Fibroblast of pulmonary artery (primary cell): ENCODE data around the gene BCL10.

ENCODE experiments used
- DNase-seq: peaks from one replicate; pipeline ENCODE4 v3.0.0-alpha.2; 2010; ENCODE audit warnings: low read depth
- H3K4me3 ChIP-seq: replicated peaks from 2 replicates; pipeline ENCODE4 v1.5.1; 2011; ENCODE audit warnings: low read depth, mild to moderate bottlenecking, control low read depth, low read length, moderate library complexity
- CTCF ChIP-seq: IDR thresholded peaks from 2 replicates; pipeline ENCODE4 v1.5.1; 2011; ENCODE audit warnings: mild to moderate bottlenecking, control low read depth, low read length, inconsistent platforms; ENCODE audit errors: missing control alignments

Gene BCL10

GRCh38 chr1:85300140-85300539, 23.7 kb upstream of the BCL10 start:
- TF ChIP-seq CTCF: no peak
- DNase-seq: no peak
- no peak overlapping the region for H3K4me3 ChIP-seq

- TF ChIP-seq CTCF: no peak
- peak; percentile 98 for DNase-seq
- peak overlapping the region; percentile 32 for H3K4me3 ChIP-seq
Observed at GRCh38 chr1:85297855-85298629, 21.6 kb upstream of the BCL10 start.

GRCh38 chr1:85297538-85297854, 21.1 kb upstream of the BCL10 start:
- peak overlapping the region; percentile 32 for H3K4me3 ChIP-seq
- DNase-seq: no peak
- no peak for TF ChIP-seq CTCF

- no peak for DNase-seq
- no peak overlapping the region for H3K4me3 ChIP-seq
- TF ChIP-seq CTCF: no peak
Observed at GRCh38 chr1:85296980-85297379, 20.5 kb upstream of the BCL10 start.

GRCh38 chr1:85295654-85296053, 19.2 kb upstream of the BCL10 start:
- DNase-seq: no peak
- H3K4me3 ChIP-seq: no peak overlapping the region
- no peak for TF ChIP-seq CTCF

- no peak overlapping the region for H3K4me3 ChIP-seq
- no peak for TF ChIP-seq CTCF
- no peak for DNase-seq
Observed at GRCh38 chr1:85295006-85295431, 18.6 kb upstream of the BCL10 start.

GRCh38 chr1:85290826-85291225, 14.4 kb upstream of the BCL10 start:
- TF ChIP-seq CTCF: no peak
- no peak overlapping the region for H3K4me3 ChIP-seq
- DNase-seq: no peak
